Hematopoietic multipotent progenitor cell (in vitro differentiated cells): ENCODE measurements around the gene PHLDA2. TPM values are rescaled to one million over a fixed set of nuclear protein-coding genes. Genes with fewer than 3 reads are reported as not detected.
"Not testable (repeated sequence)": the region's sequence is repeated elsewhere in the genome, so short reads cannot be mapped to it uniquely, and the experiment has no call there.

Source experiments
- DNase-seq, 3 donors: peaks; one replicate each; pipeline ENCODE4 v3.0.0-alpha.2; 2011 to 2015; ENCODE audit warnings: low read depth in 2 of 3, low spot score in 2 of 3
- total RNA-seq: library from RNA; depleted of rRNA; stranded (reverse); fragments of >200 nt; gene quantifications from one replicate; pipeline ENCODE4 v1.2.3, GENCODE V29; 2012

Gene PHLDA2
- total RNA-seq, 1 donor, result 1.1 TPM

- DNase-seq, result no peak
Measured at GRCh38 chr11:2945757-2946287, 16.6 kb upstream of the PHLDA2 start.

- DNase-seq, result peak in 2 of 3 donors; percentile 83 to 90
Measured at GRCh38 chr11:2945031-2945756, 16.0 kb upstream of the PHLDA2 start.

GRCh38 chr11:2944530-2944929 is 15.3 kb upstream of the PHLDA2 start:
- DNase-seq, result no peak

GRCh38 chr11:2943711-2944118 is 14.5 kb upstream of the PHLDA2 start:
- DNase-seq, result no peak

DNA sequence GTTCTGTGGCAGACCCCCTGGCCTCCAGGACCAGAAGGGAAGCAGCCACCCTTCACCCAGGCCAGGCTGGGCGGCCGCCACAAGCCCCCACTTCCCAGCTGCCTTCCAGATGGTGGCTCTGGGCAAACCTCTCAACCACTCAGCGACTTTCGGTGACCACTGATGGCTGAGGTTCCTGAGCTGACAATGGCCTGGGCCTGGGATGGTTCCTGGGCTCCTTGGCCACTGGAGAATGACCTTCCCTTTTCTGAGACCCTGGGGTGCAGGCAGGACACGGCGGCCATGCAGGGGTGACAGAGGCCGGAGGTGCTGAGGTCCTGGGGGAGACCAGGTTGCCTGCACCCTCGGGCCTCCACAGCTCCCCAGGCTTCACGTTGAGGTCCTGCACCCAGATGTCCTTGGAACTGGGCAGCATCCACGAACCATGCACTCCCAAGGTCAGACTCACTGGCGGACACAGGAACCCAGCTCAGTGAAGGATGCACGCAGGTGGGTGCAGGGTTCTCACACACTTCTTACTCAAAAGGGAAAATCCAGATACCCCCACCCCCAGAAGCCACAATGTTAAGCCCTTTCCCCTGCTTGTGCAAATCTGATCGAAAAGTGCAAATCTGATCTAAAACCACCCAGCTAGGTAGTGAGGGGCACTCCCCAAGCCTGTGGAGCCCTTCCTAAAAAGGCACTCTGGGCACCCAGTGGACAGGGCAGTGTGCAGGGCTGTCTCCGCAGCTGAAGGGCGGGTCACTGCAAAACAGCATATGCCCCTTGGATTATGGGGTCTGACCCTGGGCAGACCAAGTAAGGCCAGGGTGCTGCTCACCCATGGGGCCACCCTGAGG is 13.9 kb upstream of the PHLDA2 start:
- no peak for DNase-seq

- no peak for DNase-seq
Measured at GRCh38 chr11:2942447-2942846, 13.2 kb upstream of the PHLDA2 start.

GRCh38 chr11:2940921-2941821 is 12.0 kb upstream of the PHLDA2 start:
- no peak for DNase-seq

GRCh38 chr11:2940147-2940920 is 11.1 kb upstream of the PHLDA2 start:
- DNase-seq, result peak in 2 of 3 donors; percentile 85 to 90

DNA sequence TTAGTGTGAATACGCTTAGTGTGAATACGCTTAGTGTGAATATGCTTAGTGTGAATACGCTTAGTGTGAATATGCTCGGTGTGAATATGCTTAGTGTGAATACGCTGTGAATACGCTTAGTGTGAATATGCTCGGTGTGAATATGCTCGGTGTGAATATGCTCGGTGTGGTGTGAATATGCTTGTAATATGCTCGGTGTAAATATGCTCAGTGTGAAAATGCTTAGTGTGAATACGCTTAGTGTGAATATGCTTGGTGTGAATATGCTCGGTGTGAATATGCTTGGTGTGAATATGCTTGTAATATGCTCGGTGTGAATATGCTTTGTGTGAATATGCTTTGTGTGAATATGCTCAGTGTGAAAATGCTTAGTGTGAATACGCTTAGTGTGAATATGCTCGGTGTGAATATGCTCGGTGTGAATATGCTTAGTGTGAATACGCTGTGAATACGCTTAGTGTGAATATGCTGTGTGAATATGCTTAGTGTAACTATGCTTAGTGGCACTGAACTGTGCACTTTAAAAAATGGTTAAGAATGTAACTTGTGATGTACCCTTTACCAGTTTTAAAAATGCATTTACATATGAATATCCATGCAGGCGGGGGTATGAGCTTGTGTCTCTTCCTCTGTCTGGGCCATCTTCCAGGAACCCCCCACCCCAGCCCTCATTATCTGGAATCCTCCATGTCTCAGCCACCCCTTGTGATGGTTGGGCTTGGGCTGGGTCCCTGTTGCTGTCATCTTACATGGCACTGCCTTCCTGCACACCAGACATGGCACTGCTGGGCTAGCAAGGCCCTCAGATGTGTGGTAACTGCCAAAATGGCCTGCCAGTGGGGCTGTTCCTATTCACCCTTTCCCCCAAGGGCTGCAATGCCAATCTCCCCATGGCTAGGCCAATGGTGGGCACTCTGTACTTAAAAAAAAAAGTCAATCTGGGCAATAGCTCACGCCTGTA is 9.5 kb upstream of the PHLDA2 start:
- not testable (repeated sequence) for DNase-seq

DNA sequence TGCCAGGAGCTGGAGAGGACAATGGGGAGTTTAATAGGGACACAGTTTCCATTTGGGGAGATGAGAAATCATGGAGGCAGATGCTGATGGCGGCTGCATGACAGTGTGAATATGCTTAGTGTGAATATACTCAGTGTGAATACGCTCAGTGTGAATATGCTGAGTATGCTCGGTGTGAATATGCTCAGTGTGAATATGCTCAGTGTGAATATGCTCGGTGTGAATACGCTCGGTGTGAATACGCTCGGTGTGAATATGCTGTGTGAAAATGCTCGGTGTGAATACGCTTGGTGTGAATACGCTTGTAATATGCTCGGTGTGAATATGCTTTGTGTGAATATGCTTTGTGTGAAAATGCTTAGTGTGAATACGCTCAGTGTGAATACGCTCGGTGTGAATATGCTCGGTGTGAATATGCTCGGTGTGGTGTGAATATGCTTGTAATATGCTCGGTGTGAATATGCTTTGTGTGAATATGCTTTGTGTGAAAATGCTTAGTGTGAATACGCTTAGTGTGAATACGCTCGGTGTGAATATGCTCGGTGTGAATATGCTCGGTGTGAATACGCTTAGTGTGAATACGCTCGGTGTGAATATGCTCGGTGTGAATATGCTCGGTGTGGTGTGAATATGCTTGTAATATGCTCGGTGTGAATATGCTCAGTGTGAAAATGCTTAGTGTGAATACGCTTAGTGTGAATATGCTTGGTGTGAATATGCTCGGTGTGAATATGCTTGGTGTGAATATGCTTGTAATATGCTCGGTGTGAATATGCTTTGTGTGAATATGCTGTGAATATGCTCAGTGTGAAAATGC is 8.6 kb upstream of the PHLDA2 start:
- DNase-seq, result not testable (repeated sequence)

DNA sequence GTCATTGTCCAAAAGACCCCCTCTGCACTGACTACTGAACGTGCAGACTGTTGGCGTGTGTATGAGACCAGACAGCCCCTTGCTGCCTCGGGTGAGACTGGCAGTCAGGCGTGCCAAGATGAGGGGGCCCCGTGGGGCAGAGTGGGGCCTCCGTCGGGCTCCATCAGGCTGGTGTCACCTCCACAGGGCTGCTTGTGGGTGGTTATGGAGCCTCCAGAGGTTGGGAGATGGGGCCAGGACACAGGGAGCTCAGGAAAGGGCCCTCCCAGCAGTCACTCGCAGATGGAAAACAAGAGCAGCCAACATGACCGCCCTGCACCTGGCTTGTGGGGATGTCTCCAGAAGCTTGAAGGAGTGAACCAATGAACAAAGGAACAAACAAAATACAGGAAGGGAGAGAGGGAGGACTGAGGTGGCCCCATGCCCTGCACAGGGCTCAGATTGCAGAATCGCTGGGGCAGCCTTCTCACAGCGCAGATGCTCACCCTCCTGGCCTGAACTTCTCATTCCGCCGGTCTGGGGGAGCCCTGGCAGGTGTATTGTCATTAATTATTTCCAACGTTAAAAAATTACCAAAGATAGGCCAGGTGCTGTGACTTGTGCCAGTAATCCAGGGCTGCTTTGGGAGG is 5.5 kb upstream of the PHLDA2 start:
- no peak for DNase-seq

DNA sequence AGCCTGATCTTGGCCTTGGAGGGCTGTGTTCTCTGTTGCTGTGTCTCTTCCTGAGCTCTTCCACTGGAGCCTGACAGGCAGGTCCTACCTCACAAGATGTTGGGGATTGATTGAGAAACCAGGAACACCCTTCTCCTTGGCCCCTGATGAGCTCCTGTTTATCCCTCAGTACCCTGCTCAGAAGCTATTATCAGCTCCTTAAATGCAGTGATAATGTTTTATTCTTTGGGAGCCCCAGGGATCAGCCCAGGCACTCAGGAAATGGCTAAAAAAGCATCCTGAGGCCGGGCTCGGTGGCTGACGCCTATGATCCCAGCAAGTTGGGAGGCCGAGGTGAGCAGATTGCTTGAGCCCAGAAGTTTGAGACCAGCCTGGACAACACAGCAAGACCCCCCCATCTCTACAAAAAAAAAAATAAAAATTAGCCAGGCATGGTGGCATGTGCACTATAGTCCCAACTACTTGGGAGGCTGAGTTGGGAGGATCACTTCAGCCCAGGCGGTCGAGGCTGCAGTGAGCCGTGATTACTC is 4.9 kb upstream of the PHLDA2 start:
- no peak for DNase-seq

DNA sequence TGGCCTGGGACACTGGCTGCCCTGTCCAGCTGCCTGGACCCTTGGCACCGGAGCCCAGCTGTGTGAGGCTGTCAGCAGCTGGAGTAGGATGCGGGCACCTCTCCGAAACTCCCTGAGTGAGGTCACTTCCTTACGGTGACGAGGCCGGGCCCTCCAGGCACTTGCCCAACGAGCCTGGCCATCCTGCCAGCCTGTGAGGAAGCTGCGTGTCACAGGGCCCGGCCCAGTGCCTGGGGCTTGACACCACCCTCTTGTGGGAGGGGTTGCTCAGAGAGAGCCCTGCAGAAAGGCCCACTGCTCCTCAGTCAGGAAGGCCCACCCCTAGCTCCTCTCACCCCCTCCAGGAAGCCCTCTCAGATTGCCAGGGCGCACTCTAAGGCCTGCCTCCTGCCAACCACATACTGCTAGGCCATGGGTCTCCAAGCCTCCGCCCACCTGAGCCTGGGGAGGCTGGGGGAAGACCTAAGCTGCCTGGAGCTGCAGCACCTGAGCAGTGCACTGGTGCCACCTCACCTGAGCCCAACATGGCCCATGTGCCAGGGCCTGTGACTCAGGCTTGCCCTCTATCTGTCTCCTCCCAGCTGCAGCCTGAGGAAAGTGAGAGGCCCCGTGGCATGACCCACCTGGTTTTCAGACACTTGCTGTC is 4.3 kb upstream of the PHLDA2 start:
- peak in 2 of 3 donors; percentile 95 to 96 for DNase-seq

- peak in 2 of 3 donors; percentile 84 to 85 for DNase-seq
Measured at GRCh38 chr11:2932850-2933251, 3.6 kb upstream of the PHLDA2 start.

- DNase-seq, result no peak
Measured at GRCh38 chr11:2931771-2932738, 2.8 kb upstream of the PHLDA2 start.

GRCh38 chr11:2931420-2931746 is 2.2 kb upstream of the PHLDA2 start:
- DNase-seq, result no peak
